ENCODE results near the gene P2RY6.

DNA sequence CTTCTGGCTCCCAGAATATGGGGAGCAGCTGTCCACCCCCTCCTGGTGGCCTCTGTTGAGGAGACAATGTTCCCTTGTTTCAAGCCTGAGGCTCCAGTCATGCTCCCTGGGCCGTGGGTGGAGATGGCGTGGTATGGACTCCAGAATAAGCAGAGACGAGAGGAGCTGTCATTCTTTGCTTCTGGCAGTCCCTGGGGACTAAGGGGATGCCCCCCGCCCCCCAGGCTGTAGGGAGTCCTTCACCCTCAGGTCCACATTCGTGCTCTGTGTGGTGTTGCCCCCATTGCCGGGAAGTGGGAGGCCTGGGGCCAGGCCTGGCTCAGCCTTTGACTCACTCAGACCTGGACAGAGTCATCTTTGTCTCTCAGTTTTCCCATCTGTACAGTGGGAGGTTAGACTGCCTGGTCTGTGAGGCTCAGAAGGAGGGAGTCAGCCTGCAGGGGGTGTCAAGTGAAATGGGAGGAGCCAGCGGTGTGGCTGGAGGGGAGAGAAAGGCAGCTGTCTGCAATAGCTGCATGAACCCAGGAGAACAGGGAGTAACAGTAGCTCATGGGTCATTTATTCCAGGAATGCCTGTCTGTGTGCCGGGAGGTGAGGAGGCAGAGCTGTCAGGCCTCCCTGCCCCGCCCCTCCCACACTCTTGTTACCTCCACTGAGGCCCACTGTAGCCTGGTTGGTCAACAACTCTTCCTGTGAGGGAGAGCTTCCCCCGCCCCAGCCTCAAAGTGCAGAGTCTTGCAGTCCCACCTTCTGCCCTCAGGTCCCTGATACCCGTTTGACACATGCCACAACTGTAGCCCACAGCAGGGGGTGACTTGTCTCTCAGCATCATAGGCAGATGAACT is 42.2 kb downstream of the P2RY6 start:
- TF ChIP-seq, protein P1, sequence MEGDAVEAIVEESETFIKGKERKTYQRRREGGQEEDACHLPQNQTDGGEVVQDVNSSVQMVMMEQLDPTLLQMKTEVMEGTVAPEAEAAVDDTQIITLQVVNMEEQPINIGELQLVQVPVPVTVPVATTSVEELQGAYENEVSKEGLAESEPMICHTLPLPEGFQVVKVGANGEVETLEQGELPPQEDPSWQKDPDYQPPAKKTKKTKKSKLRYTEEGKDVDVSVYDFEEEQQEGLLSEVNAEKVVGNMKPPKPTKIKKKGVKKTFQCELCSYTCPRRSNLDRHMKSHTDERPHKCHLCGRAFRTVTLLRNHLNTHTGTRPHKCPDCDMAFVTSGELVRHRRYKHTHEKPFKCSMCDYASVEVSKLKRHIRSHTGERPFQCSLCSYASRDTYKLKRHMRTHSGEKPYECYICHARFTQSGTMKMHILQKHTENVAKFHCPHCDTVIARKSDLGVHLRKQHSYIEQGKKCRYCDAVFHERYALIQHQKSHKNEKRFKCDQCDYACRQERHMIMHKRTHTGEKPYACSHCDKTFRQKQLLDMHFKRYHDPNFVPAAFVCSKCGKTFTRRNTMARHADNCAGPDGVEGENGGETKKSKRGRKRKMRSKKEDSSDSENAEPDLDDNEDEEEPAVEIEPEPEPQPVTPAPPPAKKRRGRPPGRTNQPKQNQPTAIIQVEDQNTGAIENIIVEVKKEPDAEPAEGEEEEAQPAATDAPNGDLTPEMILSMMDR (IDR thresholded peaks at IDR 0.05) = no peak
- TF ChIP-seq POLR2A (IDR thresholded peaks at IDR 0.05) = no peak
